Lower lobe of right lung (tissue), 2 donors: Measurements from ENCODE around the gene FADS2. TPM values are rescaled to one million over a fixed set of nuclear protein-coding genes. Genes with fewer than 3 reads are reported as not detected.

Experiments used
- ATAC-seq, 2 donors: fragments of 200-7000 bp; cut with Tn5 transposase; one replicate each; pipeline ENCODE4 v1.9.1; 2020 to 2022; ENCODE audit warnings: mild to moderate bottlenecking in 2 of 2, moderate library complexity in 2 of 2
- DNase-seq: peaks from one replicate; pipeline ENCODE4 v3.0.0-alpha.2; 2020
- H3K27ac ChIP-seq: fragments of 200-600 bp; one replicate; pipeline ENCODE4 v1.8.0; 2022
- H3K27me3 ChIP-seq: fragments of 200-600 bp; one replicate; pipeline ENCODE4 v1.8.0; 2022; ENCODE audit warnings: low read depth
- H3K36me3 ChIP-seq: fragments of 200-600 bp; one replicate; pipeline ENCODE4 v1.8.0; 2022; ENCODE audit warnings: mild to moderate bottlenecking
- H3K4me1 ChIP-seq: fragments of 200-600 bp; one replicate; pipeline ENCODE4 v1.8.0; 2022
- H3K4me3 ChIP-seq: fragments of 200-600 bp; one replicate; pipeline ENCODE4 v1.8.0; 2022; ENCODE audit warnings: mild to moderate bottlenecking
- H3K9me3 ChIP-seq: fragments of 200-600 bp; one replicate; pipeline ENCODE4 v1.8.0; 2022
- CTCF ChIP-seq: fragments of 200-600 bp; IDR thresholded peaks from one replicate; pipeline ENCODE4 v1.8.0; 2022; ENCODE audit warnings: antibody characterized with exemption, mild to moderate bottlenecking
- intact Hi-C: fragments of 100-400 bp; cut with DNase I; formaldehyde crosslinking; loops from one replicate; pipeline ENCODE4 v1.11.0; 2022
- total RNA-seq: library from RNA; stranded (reverse); fragmentation: NEBNext Ultra II Directional; extraction: Animal tissue kit (Norgen Biotek cat#: 25700); gene quantifications from one replicate; pipeline ENCODE4 v1.2.1, GENCODE V29; 2021
- donor health status: DM: no; HTN: yes; CAD: no; lungs with severe emphysema.

The FADS2 gene
- total RNA-seq, 1 donor from 2014 or later, result 82.0 TPM

GRCh38 chr11:61780581-61781162 lies 47.4 kb upstream of the FADS2 start:
- no peak for TF ChIP-seq CTCF
- no peak overlapping the region for H3K27ac ChIP-seq
- DNase-seq, result no peak
- H3K9me3 ChIP-seq, result no peaks in the 10 kb centered on the region
- peaks cover 34% of the 10 kb centered on the region for H3K36me3 ChIP-seq
- no peaks in the 10 kb centered on the region for H3K27me3 ChIP-seq
- H3K4me1 ChIP-seq, result no peaks in the 10 kb centered on the region
- intact Hi-C loops, result no loop called here
- H3K4me3 ChIP-seq, result no peak overlapping the region
- ATAC-seq, result no peak

GRCh38 chr11:61781585-61781984 lies 46.5 kb upstream of the FADS2 start:
- no peak overlapping the region for H3K27ac ChIP-seq
- no peak overlapping the region for H3K4me3 ChIP-seq
- no peaks in the 10 kb centered on the region for H3K9me3 ChIP-seq
- intact Hi-C loops, result no loop called here
- DNase-seq, result peak; percentile 35
- no peak for ATAC-seq
- H3K36me3 ChIP-seq, result peaks cover 44% of the 10 kb centered on the region
- no peak for TF ChIP-seq CTCF
- H3K27me3 ChIP-seq, result no peaks in the 10 kb centered on the region
- no peaks in the 10 kb centered on the region for H3K4me1 ChIP-seq

DNA sequence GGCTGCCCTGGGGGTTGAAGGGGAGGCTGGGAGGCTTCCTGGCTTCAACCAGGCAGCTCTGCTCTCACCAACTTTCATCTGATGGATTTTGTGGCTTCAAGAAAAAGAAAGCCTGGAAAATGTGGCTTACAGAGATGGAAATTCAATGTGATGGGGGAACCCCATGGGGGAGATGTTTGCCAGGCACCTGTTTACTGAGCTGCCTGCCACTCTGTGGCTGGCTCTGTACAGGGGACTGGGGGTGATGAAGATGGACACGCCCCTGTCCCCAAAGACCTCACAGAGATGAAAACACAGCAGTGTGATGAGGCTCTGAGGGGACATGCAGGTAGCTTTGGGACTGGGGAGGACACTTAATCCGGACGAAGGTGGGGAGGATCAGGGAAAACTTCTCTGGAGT lies 45.8 kb upstream of the FADS2 start:
- no peaks in the 10 kb centered on the region for H3K9me3 ChIP-seq
- H3K4me1 ChIP-seq, result no peaks in the 10 kb centered on the region
- intact Hi-C loops, result no loop called here
- no peak overlapping the region for H3K27ac ChIP-seq
- ATAC-seq (no peak), DNase-seq (no peak)
- no peak for TF ChIP-seq CTCF
- H3K4me3 ChIP-seq, result no peak overlapping the region
- H3K27me3 ChIP-seq, result no peaks in the 10 kb centered on the region
- peaks cover 51% of the 10 kb centered on the region for H3K36me3 ChIP-seq

- ATAC-seq, result no peak
Observed at GRCh38 chr11:61782841-61783240, 45.3 kb upstream of the FADS2 start.

GRCh38 chr11:61783717-61784505 lies 44.2 kb upstream of the FADS2 start:
- H3K27me3 ChIP-seq, result no peaks in the 10 kb centered on the region
- TF ChIP-seq CTCF, result no peak
- H3K4me1 ChIP-seq, result no peaks in the 10 kb centered on the region
- no peaks in the 10 kb centered on the region for H3K9me3 ChIP-seq
- H3K36me3 ChIP-seq, result peaks cover 67% of the 10 kb centered on the region
- DNase-seq (no peak), ATAC-seq (no peak)
- H3K27ac ChIP-seq, result no peak overlapping the region
- intact Hi-C loops, result no loop called here
- H3K4me3 ChIP-seq, result no peak overlapping the region

More at GRCh38 chr11:61782841-61783240, 45.3 kb upstream of the FADS2 start:
- H3K27me3 ChIP-seq, result no peaks in the 10 kb centered on the region
- no peaks in the 10 kb centered on the region for H3K9me3 ChIP-seq
- TF ChIP-seq CTCF, result no peak
- H3K4me3 ChIP-seq, result no peak overlapping the region
- no peak overlapping the region for H3K27ac ChIP-seq
- no peaks in the 10 kb centered on the region for H3K4me1 ChIP-seq
- intact Hi-C loops, result no loop called here
- DNase-seq, result no peak
- peaks cover 56% of the 10 kb centered on the region for H3K36me3 ChIP-seq
